Epithelial cell of esophagus (primary cell): ENCODE measurements around the gene SMAD9.

ENCODE experiments used
- DNase-seq: peaks from one replicate; pipeline ENCODE4 v3.0.0; 2010; ENCODE audit warnings: low read depth
- H3K4me3 ChIP-seq: 2 replicates; pipeline ENCODE4 v1.5.1; 2011; ENCODE audit warnings: mild to moderate bottlenecking, low read length, control low read depth
- TF ChIP-seq, protein P1 (sequence below): IDR thresholded peaks from 2 replicates; pipeline ENCODE4 v1.5.1; 2011; ENCODE audit warnings: low read depth, mild to moderate bottlenecking, low read length, control low read depth, inconsistent platforms; ENCODE audit not compliant: insufficient read depth; ENCODE audit errors: missing control alignments

Gene SMAD9

GRCh38 chr13:36859259-36859658 is 60.8 kb downstream of the SMAD9 start:
- TF ChIP-seq, protein P1, sequence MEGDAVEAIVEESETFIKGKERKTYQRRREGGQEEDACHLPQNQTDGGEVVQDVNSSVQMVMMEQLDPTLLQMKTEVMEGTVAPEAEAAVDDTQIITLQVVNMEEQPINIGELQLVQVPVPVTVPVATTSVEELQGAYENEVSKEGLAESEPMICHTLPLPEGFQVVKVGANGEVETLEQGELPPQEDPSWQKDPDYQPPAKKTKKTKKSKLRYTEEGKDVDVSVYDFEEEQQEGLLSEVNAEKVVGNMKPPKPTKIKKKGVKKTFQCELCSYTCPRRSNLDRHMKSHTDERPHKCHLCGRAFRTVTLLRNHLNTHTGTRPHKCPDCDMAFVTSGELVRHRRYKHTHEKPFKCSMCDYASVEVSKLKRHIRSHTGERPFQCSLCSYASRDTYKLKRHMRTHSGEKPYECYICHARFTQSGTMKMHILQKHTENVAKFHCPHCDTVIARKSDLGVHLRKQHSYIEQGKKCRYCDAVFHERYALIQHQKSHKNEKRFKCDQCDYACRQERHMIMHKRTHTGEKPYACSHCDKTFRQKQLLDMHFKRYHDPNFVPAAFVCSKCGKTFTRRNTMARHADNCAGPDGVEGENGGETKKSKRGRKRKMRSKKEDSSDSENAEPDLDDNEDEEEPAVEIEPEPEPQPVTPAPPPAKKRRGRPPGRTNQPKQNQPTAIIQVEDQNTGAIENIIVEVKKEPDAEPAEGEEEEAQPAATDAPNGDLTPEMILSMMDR = no peak
- H3K4me3 ChIP-seq = no peak overlapping the region
- DNase-seq = no peak

DNA sequence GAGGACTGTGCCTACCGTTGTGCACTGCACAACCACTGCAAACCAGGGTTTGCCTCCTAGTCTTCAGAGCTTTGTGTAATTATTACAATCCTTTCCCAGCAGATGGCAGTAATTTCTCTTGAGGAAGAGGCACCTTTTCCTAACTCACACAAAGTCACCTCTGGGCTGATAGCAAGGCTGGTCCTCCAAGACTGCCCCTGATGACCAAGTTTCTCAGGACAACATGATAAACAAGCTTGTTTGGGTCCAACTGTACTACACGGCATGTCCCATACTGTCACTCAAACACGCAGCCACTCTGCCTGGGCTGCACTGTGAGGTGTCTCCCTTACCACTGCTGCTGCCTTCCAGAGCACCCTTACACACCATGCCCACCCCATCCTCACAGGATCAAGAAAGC is 61.7 kb downstream of the SMAD9 start:
- no peak overlapping the region for H3K4me3 ChIP-seq
- peak; percentile 59 for DNase-seq
- TF ChIP-seq, protein P1 = peak; percentile 56

GRCh38 chr13:36857253-36857652 is 62.8 kb downstream of the SMAD9 start:
- TF ChIP-seq, protein P1 = no peak
- DNase-seq = no peak
- H3K4me3 ChIP-seq = no peak overlapping the region

DNA sequence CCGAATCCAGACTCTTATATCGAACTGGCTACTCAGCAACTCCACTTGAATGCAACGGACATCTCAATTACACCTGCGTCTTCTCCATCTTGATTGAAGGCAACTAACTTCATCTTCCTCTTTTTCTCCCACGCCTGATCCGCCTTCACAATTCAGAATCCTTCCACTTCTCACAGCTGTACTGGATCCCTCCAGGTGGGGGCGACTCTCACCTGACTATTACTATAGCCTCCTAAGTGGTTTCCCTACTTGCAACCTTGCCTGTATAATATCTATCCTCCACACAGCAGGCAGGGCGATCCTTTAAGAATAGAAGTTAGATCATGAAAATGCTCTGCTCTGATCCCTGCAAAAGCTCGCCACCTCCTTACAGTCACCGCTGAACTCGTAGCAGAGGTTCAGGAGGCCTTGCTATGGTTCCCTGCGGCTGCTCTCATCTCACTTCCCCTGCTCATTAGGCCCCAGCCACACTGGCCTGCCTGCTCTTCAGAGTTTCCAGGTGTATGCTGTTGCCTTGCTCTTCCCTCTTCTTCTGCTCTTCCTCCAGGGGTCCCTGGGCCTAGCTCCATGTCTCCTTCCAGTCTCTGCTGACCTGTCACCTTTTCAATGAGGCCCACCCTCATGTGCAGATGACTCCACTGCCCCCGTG is 69.1 kb downstream of the SMAD9 start:
- TF ChIP-seq, protein P1 = peak; percentile 25
- peak; percentile 9 for DNase-seq
- no peak overlapping the region for H3K4me3 ChIP-seq

GRCh38 chr13:36848199-36848982 is 71.6 kb downstream of the SMAD9 start:
- DNase-seq = peak; percentile 27
- TF ChIP-seq, protein P1 = peak; percentile 27

DNA sequence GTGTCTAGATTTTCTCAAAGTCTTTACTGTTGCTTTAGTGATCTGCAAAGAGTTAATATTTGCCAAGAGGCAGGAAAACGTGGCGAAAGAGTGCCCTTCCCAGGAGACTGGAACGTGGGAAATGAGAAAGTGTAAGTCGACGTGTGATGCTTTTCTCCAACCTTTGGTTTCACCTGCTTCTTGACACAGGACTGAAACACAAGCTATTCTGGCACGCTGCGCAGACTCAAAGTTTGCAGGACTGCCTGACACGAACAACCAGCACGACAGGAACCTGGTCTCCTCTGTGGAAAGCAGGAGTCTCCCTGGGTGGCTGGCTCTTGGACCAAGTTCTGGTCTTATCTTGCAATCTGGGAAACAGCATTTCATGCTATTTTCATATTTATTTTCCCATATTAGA is 72.4 kb downstream of the SMAD9 start:
- H3K4me3 ChIP-seq = no peak overlapping the region
- TF ChIP-seq, protein P1 = no peak
- DNase-seq = no peak

More at GRCh38 chr13:36848199-36848982, 71.6 kb downstream of the SMAD9 start:
- H3K4me3 ChIP-seq = no peak overlapping the region
